Measurements from ENCODE around the gene EPS15. TPM values are rescaled to one million over a fixed set of nuclear protein-coding genes. Genes with fewer than 3 reads are reported as not detected.

EPS15 gene
- total and polyA plus RNA-seq, 4 donors: 8.8 to 52.1 (median 19.1) TPM

DNA sequence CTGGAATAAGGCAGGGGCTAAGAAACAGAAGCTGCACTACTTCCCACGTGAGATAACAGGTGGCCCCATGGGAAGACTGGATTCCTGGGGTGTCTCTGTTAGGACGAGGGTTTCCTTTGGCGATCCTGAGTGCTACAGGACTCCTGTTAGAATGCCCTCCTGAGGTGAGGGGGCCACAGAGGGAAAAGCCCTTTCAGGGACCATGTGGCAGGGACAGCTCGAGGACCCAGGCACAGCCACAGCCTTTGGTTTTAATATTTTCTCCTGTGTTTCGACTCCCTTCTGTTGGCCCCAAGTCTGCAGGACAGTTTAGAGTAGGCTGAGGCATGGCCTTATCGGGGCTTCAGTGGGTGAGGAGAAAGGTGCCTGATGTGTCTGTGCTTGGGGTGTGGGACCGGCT is 201.3 kb downstream of the EPS15 start:
- H3K9ac ChIP-seq (ENCODE audit: low read depth in 1 of 2, low read length in 2 of 2): no peak overlapping the region
- TF ChIP-seq SP1 (IDR thresholded peaks at IDR 0.05): no peak
- no peak for TF ChIP-seq FOXA1 (IDR thresholded peaks at IDR 0.05)
- TF ChIP-seq GABPA (IDR thresholded peaks at IDR 0.05 in 1 of 2, conservative IDR thresholded peaks at IDR 0.05 in 1 of 2): no peak
- TF ChIP-seq, protein P1, sequence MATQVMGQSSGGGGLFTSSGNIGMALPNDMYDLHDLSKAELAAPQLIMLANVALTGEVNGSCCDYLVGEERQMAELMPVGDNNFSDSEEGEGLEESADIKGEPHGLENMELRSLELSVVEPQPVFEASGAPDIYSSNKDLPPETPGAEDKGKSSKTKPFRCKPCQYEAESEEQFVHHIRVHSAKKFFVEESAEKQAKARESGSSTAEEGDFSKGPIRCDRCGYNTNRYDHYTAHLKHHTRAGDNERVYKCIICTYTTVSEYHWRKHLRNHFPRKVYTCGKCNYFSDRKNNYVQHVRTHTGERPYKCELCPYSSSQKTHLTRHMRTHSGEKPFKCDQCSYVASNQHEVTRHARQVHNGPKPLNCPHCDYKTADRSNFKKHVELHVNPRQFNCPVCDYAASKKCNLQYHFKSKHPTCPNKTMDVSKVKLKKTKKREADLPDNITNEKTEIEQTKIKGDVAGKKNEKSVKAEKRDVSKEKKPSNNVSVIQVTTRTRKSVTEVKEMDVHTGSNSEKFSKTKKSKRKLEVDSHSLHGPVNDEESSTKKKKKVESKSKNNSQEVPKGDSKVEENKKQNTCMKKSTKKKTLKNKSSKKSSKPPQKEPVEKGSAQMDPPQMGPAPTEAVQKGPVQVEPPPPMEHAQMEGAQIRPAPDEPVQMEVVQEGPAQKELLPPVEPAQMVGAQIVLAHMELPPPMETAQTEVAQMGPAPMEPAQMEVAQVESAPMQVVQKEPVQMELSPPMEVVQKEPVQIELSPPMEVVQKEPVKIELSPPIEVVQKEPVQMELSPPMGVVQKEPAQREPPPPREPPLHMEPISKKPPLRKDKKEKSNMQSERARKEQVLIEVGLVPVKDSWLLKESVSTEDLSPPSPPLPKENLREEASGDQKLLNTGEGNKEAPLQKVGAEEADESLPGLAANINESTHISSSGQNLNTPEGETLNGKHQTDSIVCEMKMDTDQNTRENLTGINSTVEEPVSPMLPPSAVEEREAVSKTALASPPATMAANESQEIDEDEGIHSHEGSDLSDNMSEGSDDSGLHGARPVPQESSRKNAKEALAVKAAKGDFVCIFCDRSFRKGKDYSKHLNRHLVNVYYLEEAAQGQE (IDR thresholded peaks at IDR 0.05): no peak
- TF ChIP-seq, protein P2, sequence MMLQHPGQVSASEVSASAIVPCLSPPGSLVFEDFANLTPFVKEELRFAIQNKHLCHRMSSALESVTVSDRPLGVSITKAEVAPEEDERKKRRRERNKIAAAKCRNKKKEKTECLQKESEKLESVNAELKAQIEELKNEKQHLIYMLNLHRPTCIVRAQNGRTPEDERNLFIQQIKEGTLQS (IDR thresholded peaks at IDR 0.05): no peak
- no peak for TF ChIP-seq EGR1 (IDR thresholded peaks at IDR 0.05; ENCODE audit: low read depth in 2 of 2)
- TF ChIP-seq FOXA2 (IDR thresholded peaks at IDR 0.05): no peak
- TF ChIP-seq HNF4G (IDR thresholded peaks at IDR 0.05): no peak
- TF ChIP-seq, protein P3, sequence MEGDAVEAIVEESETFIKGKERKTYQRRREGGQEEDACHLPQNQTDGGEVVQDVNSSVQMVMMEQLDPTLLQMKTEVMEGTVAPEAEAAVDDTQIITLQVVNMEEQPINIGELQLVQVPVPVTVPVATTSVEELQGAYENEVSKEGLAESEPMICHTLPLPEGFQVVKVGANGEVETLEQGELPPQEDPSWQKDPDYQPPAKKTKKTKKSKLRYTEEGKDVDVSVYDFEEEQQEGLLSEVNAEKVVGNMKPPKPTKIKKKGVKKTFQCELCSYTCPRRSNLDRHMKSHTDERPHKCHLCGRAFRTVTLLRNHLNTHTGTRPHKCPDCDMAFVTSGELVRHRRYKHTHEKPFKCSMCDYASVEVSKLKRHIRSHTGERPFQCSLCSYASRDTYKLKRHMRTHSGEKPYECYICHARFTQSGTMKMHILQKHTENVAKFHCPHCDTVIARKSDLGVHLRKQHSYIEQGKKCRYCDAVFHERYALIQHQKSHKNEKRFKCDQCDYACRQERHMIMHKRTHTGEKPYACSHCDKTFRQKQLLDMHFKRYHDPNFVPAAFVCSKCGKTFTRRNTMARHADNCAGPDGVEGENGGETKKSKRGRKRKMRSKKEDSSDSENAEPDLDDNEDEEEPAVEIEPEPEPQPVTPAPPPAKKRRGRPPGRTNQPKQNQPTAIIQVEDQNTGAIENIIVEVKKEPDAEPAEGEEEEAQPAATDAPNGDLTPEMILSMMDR (IDR thresholded peaks at IDR 0.05; ENCODE audit: low read depth, low read length, missing input control): no peak
- TF ChIP-seq RXRA (IDR thresholded peaks at IDR 0.05): no peak
- TF ChIP-seq JUND (IDR thresholded peaks at IDR 0.05): no peak
- TF ChIP-seq, protein P4, sequence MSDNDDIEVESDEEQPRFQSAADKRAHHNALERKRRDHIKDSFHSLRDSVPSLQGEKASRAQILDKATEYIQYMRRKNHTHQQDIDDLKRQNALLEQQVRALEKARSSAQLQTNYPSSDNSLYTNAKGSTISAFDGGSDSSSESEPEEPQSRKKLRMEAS (IDR thresholded peaks at IDR 0.05): no peak
- no peak for TF ChIP-seq TAF1 (conservative IDR thresholded peaks at IDR 0.05)
- no peak for TF ChIP-seq NR2F2 (IDR thresholded peaks at IDR 0.05)
- TF ChIP-seq RAD21 (IDR thresholded peaks at IDR 0.05): no peak
- TF ChIP-seq HNF4A (conservative IDR thresholded peaks at IDR 0.05): no peak
- TF ChIP-seq YY1 (IDR thresholded peaks at IDR 0.05): no peak
- TF ChIP-seq, protein P5, sequence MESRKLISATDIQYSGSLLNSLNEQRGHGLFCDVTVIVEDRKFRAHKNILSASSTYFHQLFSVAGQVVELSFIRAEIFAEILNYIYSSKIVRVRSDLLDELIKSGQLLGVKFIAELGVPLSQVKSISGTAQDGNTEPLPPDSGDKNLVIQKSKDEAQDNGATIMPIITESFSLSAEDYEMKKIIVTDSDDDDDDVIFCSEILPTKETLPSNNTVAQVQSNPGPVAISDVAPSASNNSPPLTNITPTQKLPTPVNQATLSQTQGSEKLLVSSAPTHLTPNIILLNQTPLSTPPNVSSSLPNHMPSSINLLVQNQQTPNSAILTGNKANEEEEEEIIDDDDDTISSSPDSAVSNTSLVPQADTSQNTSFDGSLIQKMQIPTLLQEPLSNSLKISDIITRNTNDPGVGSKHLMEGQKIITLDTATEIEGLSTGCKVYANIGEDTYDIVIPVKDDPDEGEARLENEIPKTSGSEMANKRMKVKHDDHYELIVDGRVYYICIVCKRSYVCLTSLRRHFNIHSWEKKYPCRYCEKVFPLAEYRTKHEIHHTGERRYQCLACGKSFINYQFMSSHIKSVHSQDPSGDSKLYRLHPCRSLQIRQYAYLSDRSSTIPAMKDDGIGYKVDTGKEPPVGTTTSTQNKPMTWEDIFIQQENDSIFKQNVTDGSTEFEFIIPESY (IDR thresholded peaks at IDR 0.05): no peak
- H3K4me3 ChIP-seq (ENCODE audit: low read depth in 1 of 3, low read length in 3 of 3): no peak overlapping the region
- peaks cover 0 to 11% (median 0%) of the 10 kb centered on the region in 4 donors for H3K4me1 ChIP-seq (ENCODE audit: control insufficient read depth in 4 of 4, insufficient read depth in 4 of 4, low read length in 3 of 4)
- H3K27ac ChIP-seq (ENCODE audit: low read depth in 1 of 2, low read length in 2 of 2): no peak overlapping the region
- H3K27me3 ChIP-seq (ENCODE audit: control insufficient read depth in 4 of 4, insufficient read depth in 4 of 4, low read length in 3 of 4): no peaks in the 10 kb centered on the region
- H3K36me3 ChIP-seq (ENCODE audit: control insufficient read depth in 4 of 4, insufficient read depth in 3 of 4, low read depth in 1 of 4, low read length in 3 of 4): no peaks in the 10 kb centered on the region
- no peak for DNase-seq (ENCODE audit: low spot score)
- WGBS: 95% methylated on average over 7 of the region's 7 CpGs
- H3K9me3 ChIP-seq (ENCODE audit: control insufficient read depth in 4 of 4, low read length in 3 of 4): no peaks in the 10 kb centered on the region

Data from liver (tissue), 9 donors.